Testis (tissue), 3 donors: ENCODE data around the gene CCDC50. TPM values are rescaled to one million over a fixed set of nuclear protein-coding genes. Genes with fewer than 3 reads are reported as not detected.
A peak's percentile ranks its signal among the peaks of the same experiment; 100 is the strongest.

Experiments used
- DNase-seq: peaks from one replicate; pipeline ENCODE4 v3.0.0-alpha.2; 2019
- H3K27ac ChIP-seq, 2 donors: fragments of 200-600 bp; sonication (generic); one replicate each; pipeline ENCODE4 v1.5.1; 2019
- H3K27me3 ChIP-seq: fragments of 200-600 bp; sonication (generic); one replicate; pipeline ENCODE4 v1.5.1; 2019
- H3K36me3 ChIP-seq: fragments of 200-600 bp; sonication (generic); one replicate; pipeline ENCODE4 v1.5.1; 2017; ENCODE audit warnings: low read depth; ENCODE audit errors: missing control alignments
- H3K4me1 ChIP-seq: fragments of 200-600 bp; sonication (generic); one replicate; pipeline ENCODE4 v1.5.1; 2019
- H3K4me3 ChIP-seq, 2 donors: fragments of 200-600 bp; sonication (generic); one replicate each; pipeline ENCODE4 v1.5.1; 2017 to 2019
- H3K9me3 ChIP-seq: fragments of 200-600 bp; sonication (generic); one replicate; pipeline ENCODE4 v1.5.1; 2017
- CTCF ChIP-seq, 3 experiments: fragments of 450-650 bp in 2 of 3; fragments of 200-600 bp in 1 of 3; sonication (generic) in 1 of 3; IDR thresholded peaks; one replicate each; pipeline ENCODE4 v1.5.1; 2016 to 2019; ENCODE audit warnings: antibody characterized with exemption in 3 of 3, mild to moderate bottlenecking in 2 of 3, moderate library complexity in 1 of 3
- POLR2A ChIP-seq: fragments of 450-650 bp; IDR thresholded peaks from one replicate; pipeline ENCODE4 v1.6.1; 2017; ENCODE audit warnings: antibody characterized with exemption, mild to moderate bottlenecking, moderate library complexity
- WGBS, 2 donors: methylation state at CpG; one replicate each; pipeline ENCODE4 v1.1.5; 2018; 5-methylcytosine and 5-hydroxymethylcytosine counted together
- intact Hi-C: fragments of 100-400 bp; cut with DNase I; formaldehyde crosslinking; loops from one replicate; pipeline ENCODE4 v1.15.1; 2023; ENCODE audit warnings: low total_unique reads
- polyA plus RNA-seq: library from polyadenylated mRNA; stranded (reverse); fragments of 350-450 nt; fragmentation: Illumina TruSeq; extraction: RNeasy Lipid Tissue Mini Kit (QIAGEN cat#74804); gene quantifications from one replicate; pipeline ENCODE4 v1.2.3, GENCODE V29; 2014; ENCODE audit warnings: low read depth, low replicate concordance; ENCODE audit not compliant: insufficient read depth
- total RNA-seq, 2 donors: library from RNA; depleted of rRNA; stranded (reverse); fragments of >200 nt; gene quantifications; one replicate each; pipeline ENCODE4 v1.2.3, GENCODE V29; 2016

The CCDC50 gene
- total and polyA plus RNA-seq, 3 donors from 2014 or later = 65.0 to 69.9 (median 68.2) TPM

GRCh38 chr3:191347228-191347627 lies 18.0 kb downstream of the CCDC50 start:
- Histone ChIP-seq H3K27ac (no peak overlapping the region), H3K36me3 (no peaks in the 10 kb centered on the region), H3K27me3 (no peaks in the 10 kb centered on the region), H3K9me3 (no peaks in the 10 kb centered on the region), H3K4me3 (no peak overlapping the region), H3K4me1 (peaks cover 11% of the 10 kb centered on the region)
- no peak for TF ChIP-seq POLR2A
- no peak for TF ChIP-seq CTCF (IDR thresholded peaks at IDR 0.05)
- no peak for DNase-seq
- intact Hi-C loops = no loop called here
- WGBS, 2 donors = 86 to 93% methylated on average over 3 of the region's 3 CpGs

GRCh38 chr3:191348098-191348497 lies 18.9 kb downstream of the CCDC50 start:
- no peak for DNase-seq
- 89 to 95% methylated on average over 1 of the region's 1 CpG for WGBS, 2 donors
- H3K4me1 ChIP-seq = peaks cover 11% of the 10 kb centered on the region
- TF ChIP-seq POLR2A (no peak), CTCF (IDR thresholded peaks at IDR 0.05) (no peak)
- no peak overlapping the region for H3K4me3 ChIP-seq
- no peaks in the 10 kb centered on the region for H3K27me3 ChIP-seq
- H3K27ac ChIP-seq = no peak overlapping the region
- intact Hi-C loops = no loop called here
- H3K36me3 ChIP-seq = no peaks in the 10 kb centered on the region
- H3K9me3 ChIP-seq = no peaks in the 10 kb centered on the region

- Histone ChIP-seq H3K27me3 (no peaks in the 10 kb centered on the region), H3K27ac (peak overlapping the region in 1 of 2 donors; percentile 72), H3K4me1 (peaks cover 17% of the 10 kb centered on the region), H3K36me3 (no peaks in the 10 kb centered on the region), H3K9me3 (no peaks in the 10 kb centered on the region), H3K4me3 (no peak overlapping the region)
- WGBS, 2 donors = 39 to 46% methylated on average over 5 of the region's 5 CpGs
- no peak for TF ChIP-seq CTCF (IDR thresholded peaks at IDR 0.05)
- no peak for TF ChIP-seq POLR2A
- DNase-seq = no peak
- intact Hi-C loops = no loop called here
Observed at GRCh38 chr3:191350396-191351090, 21.3 kb downstream of the CCDC50 start.

GRCh38 chr3:191352014-191352413 lies 22.8 kb downstream of the CCDC50 start:
- no peak for DNase-seq
- Histone ChIP-seq H3K36me3 (no peaks in the 10 kb centered on the region), H3K4me3 (no peak overlapping the region), H3K27me3 (no peaks in the 10 kb centered on the region), H3K27ac (peak overlapping the region in 1 of 2 donors; percentile 72), H3K4me1 (peaks cover 17% of the 10 kb centered on the region), H3K9me3 (no peaks in the 10 kb centered on the region)
- WGBS, 2 donors = 58 to 83% methylated on average over 1 of the region's 1 CpG
- intact Hi-C loops = no loop called here
- TF ChIP-seq CTCF (IDR thresholded peaks at IDR 0.05) = no peak
- no peak for TF ChIP-seq POLR2A
